Measurements from ENCODE around the gene EFCAB6. TPM values are rescaled to one million over a fixed set of nuclear protein-coding genes. Genes with fewer than 3 reads are reported as not detected.

Gene EFCAB6
- total and polyA plus RNA-seq, 2 of the 13 experiments (the other 11 are each of a cell fraction or from before 2014, with no cell fraction given), result not detected

- TF ChIP-seq ZMAT5 (CRISPR knock-in tag; IDR thresholded peaks at IDR 0.05; ENCODE audit: borderline replicate concordance, low read depth) (no peak), ZNF766 (CRISPR knock-in tag; IDR thresholded peaks at IDR 0.05; ENCODE audit: borderline replicate concordance) (no peak), ARNT (IDR thresholded peaks at IDR 0.05) (no peak), SOX5 (CRISPR knock-in tag; IDR thresholded peaks at IDR 0.05; ENCODE audit: borderline replicate concordance) (no peak), FOSL1 (CRISPR knock-in tag; IDR thresholded peaks at IDR 0.05; ENCODE audit: borderline replicate concordance) (no peak), NR1H2 (CRISPR knock-in tag; IDR thresholded peaks at IDR 0.05; ENCODE audit: borderline replicate concordance, low read depth) (no peak)
- TF ChIP-seq, protein P1, sequence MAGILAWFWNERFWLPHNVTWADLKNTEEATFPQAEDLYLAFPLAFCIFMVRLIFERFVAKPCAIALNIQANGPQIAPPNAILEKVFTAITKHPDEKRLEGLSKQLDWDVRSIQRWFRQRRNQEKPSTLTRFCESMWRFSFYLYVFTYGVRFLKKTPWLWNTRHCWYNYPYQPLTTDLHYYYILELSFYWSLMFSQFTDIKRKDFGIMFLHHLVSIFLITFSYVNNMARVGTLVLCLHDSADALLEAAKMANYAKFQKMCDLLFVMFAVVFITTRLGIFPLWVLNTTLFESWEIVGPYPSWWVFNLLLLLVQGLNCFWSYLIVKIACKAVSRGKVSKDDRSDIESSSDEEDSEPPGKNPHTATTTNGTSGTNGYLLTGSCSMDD (CRISPR knock-in tag; IDR thresholded peaks at IDR 0.05), result no peak
Measured at GRCh38 chr22:43835166-43835565, 23.1 kb upstream of the EFCAB6 start (continued).

DNA sequence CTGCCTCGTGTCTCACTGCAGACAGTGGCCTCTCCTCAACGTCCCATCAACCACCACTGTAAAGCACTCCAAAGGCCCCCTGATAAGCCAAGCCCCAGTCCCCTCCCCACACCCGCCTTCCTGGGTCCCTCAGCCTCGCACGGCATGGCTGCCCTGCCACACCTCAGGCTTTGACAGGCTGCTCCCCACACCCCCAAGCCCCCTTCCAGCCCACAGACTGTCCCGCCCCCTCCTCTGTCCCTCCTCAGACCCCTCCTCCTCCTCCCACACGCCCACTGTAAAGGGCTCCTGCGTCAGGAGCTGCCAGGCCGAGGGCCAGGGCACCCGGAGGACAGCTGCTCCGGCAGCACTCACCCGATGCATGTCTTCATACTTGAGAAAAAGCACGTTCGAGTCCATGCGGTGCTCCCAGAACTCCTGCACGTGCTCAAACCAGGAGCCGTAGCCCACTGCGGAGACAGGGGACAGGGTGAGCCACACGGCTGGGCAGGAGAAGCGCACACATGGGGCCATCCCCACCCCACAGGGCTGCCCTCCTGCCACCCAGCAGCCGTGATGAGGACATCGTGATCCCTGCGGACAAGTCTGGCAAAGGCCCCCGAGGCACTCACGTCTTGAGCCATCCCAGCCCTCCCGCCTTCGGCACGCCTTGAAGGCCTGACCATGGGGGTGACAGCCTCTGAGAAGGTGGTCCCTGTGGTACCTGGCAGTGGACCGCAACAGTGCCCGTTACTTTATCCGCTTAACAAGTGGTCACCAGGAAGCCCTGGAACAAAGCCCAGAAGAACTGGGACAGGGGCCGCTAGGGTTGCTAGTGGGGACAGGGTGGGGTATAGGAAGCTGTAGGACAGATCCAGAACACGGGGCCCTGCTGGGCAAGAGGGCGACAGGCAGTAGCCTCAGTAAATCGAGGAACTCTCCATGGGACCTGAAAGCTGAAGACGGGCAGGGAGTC is 21.5 kb upstream of the EFCAB6 start:
- H3K27ac ChIP-seq (ENCODE audit: extremely low read length, insufficient read depth, low read length), result no peak overlapping the region
- 30% methylated on average over 15 of the region's 36 CpGs for WGBS (ENCODE audit: low lambda C conversion rate)
- intact Hi-C loops (cut with micrococcal nuclease; ENCODE audit: unreplicated experiment) (no loop called here), in situ Hi-C loops (cut with HindIII; ENCODE audit: extremely low pct_ligation_motif_present, low pct_unique_long_range_greater_than_20kb) (no loop called here)
- H2AFZ ChIP-seq (ENCODE audit: low read length), result no peak overlapping the region
- H3K9ac ChIP-seq (ENCODE audit: insufficient read depth, low read depth, low read length), result no peak overlapping the region
- no peaks in the 10 kb centered on the region for H3K36me3 ChIP-seq (replicated peaks in 1 of 2; ENCODE audit: control insufficient read depth in 1 of 2, insufficient read depth in 2 of 2, low read length in 2 of 2)
- H3K4me2 ChIP-seq (ENCODE audit: low read depth, low read length), result no peak overlapping the region
- ATAC-seq, result no peak
- no peak for DNase-seq (ENCODE audit: low spot score)
- H3K4me1 ChIP-seq (ENCODE audit: insufficient read depth, low read length), result no peaks in the 10 kb centered on the region
- H3K27me3 ChIP-seq (ENCODE audit: control insufficient read depth in 1 of 2, insufficient read depth in 2 of 2, low read length in 2 of 2), result peaks cover 7 to 20% of the 10 kb centered on the region in 2 experiments; a peak in 4 of 5 replicates
- ChIA-PET CTCF (ENCODE audit: low intra/inter-chr PET ratio, low total read pairs) (no interaction called here), POLR2A (no interaction called here)
- no peaks in the 10 kb centered on the region for H3K9me3 ChIP-seq (ENCODE audit: low read length)
- H4K20me1 ChIP-seq (ENCODE audit: insufficient read depth, low read length), result peaks cover 2% of the 10 kb centered on the region; the same call in 1 of the 2 replicates
- H3K4me3 ChIP-seq (replicated peaks in 1 of 3; ENCODE audit: insufficient read depth in 1 of 3, low read depth in 2 of 3, low read length in 3 of 3), result no peak overlapping the region
- no peak for FAIRE-seq
- H3K79me2 ChIP-seq (ENCODE audit: insufficient read depth, low read length), result no peaks in the 10 kb centered on the region
- BruUV-seq (replicated peaks), result no TSS peak
- TF ChIP-seq ZNF205 (CRISPR knock-in tag; IDR thresholded peaks at IDR 0.05) (no peak), ZBTB4 (CRISPR knock-in tag; IDR thresholded peaks at IDR 0.05; ENCODE audit: borderline replicate concordance) (no peak), ZIK1 (CRISPR knock-in tag; IDR thresholded peaks at IDR 0.05; ENCODE audit: borderline replicate concordance, low read depth) (no peak), YEATS4 (CRISPR knock-in tag; IDR thresholded peaks at IDR 0.05; ENCODE audit: borderline replicate concordance) (no peak), SALL1 (CRISPR knock-in tag; IDR thresholded peaks at IDR 0.05) (no peak), ZNF552 (CRISPR knock-in tag; IDR thresholded peaks at IDR 0.05; ENCODE audit: borderline replicate concordance) (no peak), ZNF570 (CRISPR knock-in tag; IDR thresholded peaks at IDR 0.05; ENCODE audit: borderline replicate concordance) (no peak), TBX3 (IDR thresholded peaks at IDR 0.05; ENCODE audit: borderline replicate concordance) (no peak)

All from HepG2 (cell line).